Measurements from ENCODE around the gene MARK3.
"Not testable (repeated sequence)": the region's sequence is repeated elsewhere in the genome, so short reads cannot be mapped to it uniquely, and the experiment has no call there.

Gene MARK3

DNA sequence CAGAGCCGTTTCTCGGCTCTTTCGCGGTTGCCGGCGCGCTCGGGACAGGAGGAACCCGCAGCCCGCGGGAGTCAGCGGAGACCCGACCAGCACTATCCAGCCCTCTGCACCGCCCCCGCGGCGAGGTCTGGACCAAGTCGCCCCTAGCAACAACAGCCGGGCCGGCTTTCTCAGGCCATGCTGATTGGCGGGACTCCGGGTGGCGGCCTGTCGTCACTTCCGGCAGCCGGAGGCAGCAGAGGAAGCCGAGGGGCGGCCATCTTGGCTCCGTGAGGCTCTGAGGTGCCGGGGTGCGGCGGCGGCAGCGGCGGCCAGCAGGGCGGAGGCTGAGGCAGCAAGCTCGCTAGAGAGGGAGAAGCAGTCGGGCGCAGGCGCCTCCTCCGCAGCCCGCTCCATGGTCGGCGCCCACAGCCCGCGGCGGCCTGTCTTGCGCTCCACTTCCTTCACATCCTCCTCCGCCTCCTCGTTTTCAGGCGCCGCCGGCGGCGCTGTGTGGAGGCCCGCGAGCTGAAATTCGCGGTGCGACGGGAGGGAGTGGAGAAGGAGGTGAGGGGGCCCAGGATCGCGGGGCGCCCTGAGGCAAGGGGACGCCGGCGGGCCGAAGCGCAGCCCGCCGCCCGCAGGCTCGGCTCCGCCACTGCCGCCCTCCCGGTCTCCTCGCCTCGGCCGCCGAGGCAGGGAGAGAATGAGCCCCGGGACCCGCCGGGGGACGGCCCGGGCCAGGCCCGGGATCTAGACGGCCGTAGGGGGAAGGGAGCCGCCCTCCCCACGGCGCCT is at the start of gene MARK3:
Gene MARK3, plus strand, starts transcription at position 264 of the 777 bp plus-strand sequence. CDS start 615 bp downstream, outside the sequence.
- DNase-seq (ENCODE audit: low spot score) = peak; percentile 98

GRCh38 chr14:103336191-103336590 is 49.0 kb upstream of the MARK3 start:
- DNase-seq (ENCODE audit: low spot score) = no peak

- no peak for DNase-seq (ENCODE audit: low spot score)
Observed at GRCh38 chr14:103337794-103338193, 47.4 kb upstream of the MARK3 start.

DNA sequence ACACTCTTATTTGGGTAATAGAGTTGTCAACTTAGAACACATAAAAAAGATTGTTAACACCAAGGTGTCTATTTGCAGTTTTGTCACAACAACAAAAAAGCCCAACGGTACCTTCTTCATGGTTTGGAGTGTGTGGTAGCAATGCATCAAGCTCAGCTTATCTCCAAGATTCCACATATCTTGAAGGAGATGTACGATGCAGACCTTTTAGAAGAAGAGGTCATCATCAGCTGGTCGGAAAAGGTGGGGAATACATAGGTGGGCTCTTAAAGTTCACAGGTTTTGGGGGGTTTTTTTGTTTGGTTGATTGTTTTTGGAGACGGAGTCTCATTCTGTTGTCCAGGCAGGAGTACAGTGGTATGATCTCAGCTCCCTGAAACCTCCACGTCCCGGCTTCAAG is 45.7 kb upstream of the MARK3 start:
- no peak for DNase-seq (ENCODE audit: low spot score)

- no peak for DNase-seq (ENCODE audit: low spot score)
Observed at GRCh38 chr14:103340480-103341212, 44.6 kb upstream of the MARK3 start.

- DNase-seq (ENCODE audit: low spot score) = no peak
Observed at GRCh38 chr14:103341250-103342129, 43.7 kb upstream of the MARK3 start.

GRCh38 chr14:103343164-103343879 is 41.9 kb upstream of the MARK3 start:
- DNase-seq (ENCODE audit: low spot score) = no peak

- no peak for DNase-seq (ENCODE audit: low spot score)
Observed at GRCh38 chr14:103343905-103344797, 41.1 kb upstream of the MARK3 start.

DNA sequence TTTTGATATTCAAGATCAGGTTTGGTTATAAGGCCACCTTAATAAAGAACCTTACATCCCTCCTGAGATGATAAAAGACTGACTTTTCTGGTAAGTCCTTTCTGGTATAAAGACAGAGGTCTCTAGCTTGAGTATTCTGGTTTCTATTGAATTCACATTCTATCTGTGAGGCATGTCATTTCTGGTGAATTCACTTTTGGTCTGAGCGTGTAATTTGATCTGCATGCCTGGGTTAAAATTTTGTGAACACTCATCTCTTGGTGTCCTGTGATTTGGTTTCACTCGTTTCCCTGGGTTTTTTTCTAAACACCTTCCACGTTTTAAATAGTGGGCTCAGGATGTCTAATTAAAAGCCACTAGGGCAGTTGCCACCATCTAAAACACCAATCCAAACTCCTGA is 38.9 kb upstream of the MARK3 start:
- no peak for DNase-seq (ENCODE audit: low spot score)

GRCh38 chr14:103347091-103347815 is 38.0 kb upstream of the MARK3 start:
- no peak for DNase-seq (ENCODE audit: low spot score)

GRCh38 chr14:103348154-103348553 is 37.1 kb upstream of the MARK3 start:
- DNase-seq (ENCODE audit: low spot score) = no peak

GRCh38 chr14:103349982-103350381 is 35.2 kb upstream of the MARK3 start:
- DNase-seq (ENCODE audit: low spot score) = no peak

DNA sequence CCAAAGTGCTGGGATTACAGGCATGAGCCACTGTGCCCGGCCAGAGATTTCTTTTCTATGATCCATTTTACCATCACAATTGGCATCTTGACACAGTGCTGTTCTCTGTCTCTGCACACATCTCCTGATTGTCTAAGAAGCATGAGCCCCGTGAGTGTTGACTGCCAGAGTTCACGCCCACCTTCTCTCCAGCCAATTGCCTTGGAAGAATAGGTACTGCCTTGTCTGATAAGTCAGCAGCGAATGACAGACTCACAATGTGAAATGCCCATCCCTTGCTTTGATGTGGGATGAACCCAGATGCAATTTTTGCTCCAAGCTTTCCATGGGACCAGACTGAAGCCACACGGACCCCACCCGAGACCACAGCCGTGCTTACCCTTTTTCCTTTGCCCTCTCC is 31.9 kb upstream of the MARK3 start:
- no peak for DNase-seq (ENCODE audit: low spot score)

DNA sequence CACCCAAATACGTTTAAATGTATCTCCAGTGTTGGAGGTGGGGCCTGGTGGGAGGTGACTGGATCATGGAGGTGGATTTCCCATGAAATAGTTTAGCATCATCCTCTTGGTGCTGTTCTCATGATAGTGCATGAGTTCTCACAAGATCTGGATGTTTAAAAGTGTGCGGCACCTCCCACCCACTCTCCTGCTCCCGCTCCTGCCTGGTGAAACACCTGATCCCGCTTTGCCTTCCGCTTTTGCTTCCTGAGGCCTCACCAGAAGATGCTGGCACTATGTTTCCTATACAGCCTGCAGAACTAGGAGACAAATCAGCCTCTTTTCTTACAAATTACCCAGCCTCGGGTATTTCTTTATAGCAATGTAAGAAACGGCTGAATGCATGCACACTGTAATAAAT is 31.1 kb upstream of the MARK3 start:
- no peak for DNase-seq (ENCODE audit: low spot score)

- DNase-seq (ENCODE audit: low spot score) = no peak
Observed at GRCh38 chr14:103356024-103356682, 29.1 kb upstream of the MARK3 start.

DNA sequence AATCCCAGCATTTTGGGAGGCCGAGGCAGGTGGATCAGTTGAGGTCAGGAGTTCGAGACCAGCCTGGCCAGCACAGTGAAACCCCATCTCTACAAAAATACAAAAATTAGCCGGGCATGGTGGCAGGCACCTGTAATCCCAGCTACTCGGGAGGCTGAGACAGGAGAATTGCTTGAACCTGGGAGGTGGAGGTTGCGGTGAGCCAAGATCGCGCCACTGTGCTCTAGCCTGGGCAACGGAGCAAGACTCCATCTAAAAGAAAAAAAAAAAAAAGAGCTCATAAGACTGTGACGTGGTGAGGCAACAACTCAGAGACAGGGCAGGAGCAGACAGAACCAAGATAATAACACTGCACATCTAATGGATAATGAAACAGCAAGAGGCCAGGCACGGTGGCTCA is 27.7 kb upstream of the MARK3 start:
- not testable (repeated sequence) for DNase-seq (ENCODE audit: low spot score)

GRCh38 chr14:103360548-103360947 is 24.7 kb upstream of the MARK3 start:
- no peak for DNase-seq (ENCODE audit: low spot score)

GRCh38 chr14:103361867-103362266 is 23.3 kb upstream of the MARK3 start:
- DNase-seq (ENCODE audit: low spot score) = peak; percentile 79

DNA sequence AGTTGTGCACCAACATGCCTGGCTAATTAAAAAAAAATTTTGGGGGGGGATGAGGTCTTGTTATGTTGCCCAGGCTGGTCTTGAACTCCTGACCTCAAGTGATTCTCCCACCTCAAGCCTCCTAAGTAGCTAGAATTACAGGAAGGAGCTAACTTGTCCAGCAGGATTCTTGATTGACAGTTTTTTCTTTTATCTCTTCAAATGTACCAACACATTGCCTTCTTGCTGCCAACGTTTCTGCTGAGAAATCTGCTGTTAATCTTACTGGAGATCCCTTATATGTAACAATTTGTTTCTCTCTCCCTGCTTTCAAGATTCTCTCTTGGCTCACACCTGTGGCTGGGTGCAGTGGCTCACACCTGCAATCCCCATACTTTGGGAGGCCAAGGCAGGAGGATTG is 22.4 kb upstream of the MARK3 start:
- DNase-seq (ENCODE audit: low spot score) = no peak

- no peak for DNase-seq (ENCODE audit: low spot score)
Observed at GRCh38 chr14:103366741-103367140, 18.5 kb upstream of the MARK3 start.

Measured in hepatic stellate cell (primary cell).